Measurements from ENCODE around the gene VASP. TPM values are rescaled to one million over a fixed set of nuclear protein-coding genes. Genes with fewer than 3 reads are reported as not detected.

VASP gene
- total and polyA plus RNA-seq, 2 of the 4 experiments (the other 2 are of a cell fraction), result 61.1 to 88.8 TPM

DNA sequence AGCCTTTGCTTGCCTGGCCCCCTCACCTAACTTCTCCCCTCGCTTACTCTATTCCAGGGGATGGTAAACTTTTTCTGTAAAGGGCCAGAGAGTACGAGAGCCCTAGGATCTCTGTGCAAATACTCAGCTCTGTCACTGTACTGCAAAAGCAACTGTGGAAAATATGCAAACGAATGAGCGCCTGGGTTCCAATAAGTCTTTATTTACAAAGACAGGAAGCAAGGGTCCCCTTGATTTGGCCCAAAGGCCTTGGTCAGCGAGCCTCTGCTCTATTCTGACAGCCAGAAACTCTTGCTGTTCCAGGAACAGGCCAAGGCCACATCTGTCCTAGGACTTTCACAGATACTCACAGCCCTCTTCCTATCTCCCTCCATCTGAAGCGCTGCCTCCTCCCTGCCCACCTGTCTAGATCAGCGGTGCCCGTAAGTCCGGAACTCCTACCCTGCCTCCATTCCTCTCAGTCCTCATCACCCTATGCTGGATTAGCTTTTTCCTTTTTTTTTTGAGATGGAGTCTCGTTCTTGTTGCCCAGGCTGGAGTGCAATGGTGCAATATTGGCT, 40.0 kb downstream of the VASP start:
- Histone ChIP-seq H4K5ac (ENCODE audit: low read depth, low read length) (no peak overlapping the region), H3K4me1 (ENCODE audit: control insufficient read depth, insufficient read depth, low read length) (0 out of 2 replicates have a peak, but pooled peaks cover 2% of the 10 kb centered on the region), H3K36me3 (ENCODE audit: control insufficient read depth, insufficient read depth, low read length) (no peaks in the 10 kb centered on the region), H3K4ac (ENCODE audit: low read depth, low read length) (no peak overlapping the region), H4K8ac (ENCODE audit: low read depth in 2 of 2, low read length in 2 of 2) (no peak overlapping the region), H4K91ac (ENCODE audit: insufficient read depth, low read depth, low read length) (no peak overlapping the region), H3K27me3 (ENCODE audit: control insufficient read depth, insufficient read depth, low read length) (no peaks in the 10 kb centered on the region), H3K18ac (ENCODE audit: low read depth, low read length) (no peak overlapping the region), H2AK9ac (replicated peaks; ENCODE audit: low read depth, low read length, poor library complexity) (no peak overlapping the region), H3K14ac (replicated peaks; ENCODE audit: low read depth, low read length) (no peak overlapping the region), H3K27ac (ENCODE audit: insufficient read depth, low read length) (no peak overlapping the region), H2BK120ac (ENCODE audit: low read depth, low read length) (no peak overlapping the region), H2BK5ac (ENCODE audit: low read depth, low read length, poor library complexity, severe bottlenecking) (no peak overlapping the region), H2BK15ac (ENCODE audit: low read depth, low read length) (no peak overlapping the region), H2AFZ (replicated peaks; ENCODE audit: low read length, poor library complexity) (no peak overlapping the region), H3K9me1 (ENCODE audit: insufficient read depth, low read length) (no peaks in the 10 kb centered on the region), H2BK20ac (ENCODE audit: low read depth, low read length) (no peak overlapping the region), H3K4me3 (ENCODE audit: insufficient read depth, low read depth, low read length) (no peak overlapping the region), H3K56ac (ENCODE audit: extremely low read depth, insufficient read depth, low read length) (no peak overlapping the region), H4K20me1 (ENCODE audit: insufficient read depth, low read length) (no peaks in the 10 kb centered on the region), H3K23ac (ENCODE audit: low read depth, low read length) (no peak overlapping the region), H3K9ac (ENCODE audit: low read depth, low read length) (no peak overlapping the region), H2AK5ac (ENCODE audit: low read depth, low read length) (no peak overlapping the region; the same call in 1 of the 2 replicates), H3K79me1 (ENCODE audit: low read depth in 1 of 2, low read length in 2 of 2) (no peaks in the 10 kb centered on the region; a peak in 2 of 4 replicates), H3K9me3 (ENCODE audit: control insufficient read depth, insufficient read depth, low read length) (no peaks in the 10 kb centered on the region), H3K4me2 (ENCODE audit: low read depth, low read length) (no peak overlapping the region)
- CTCF ChIA-PET, result no interaction called here
- no peak for ATAC-seq (ENCODE audit: low read depth)
- POLR2A ChIA-PET (ENCODE audit: unreplicated experiment), result no interaction called here
- no CpG with 5 or more reads among the region's 10 CpGs for WGBS, 2 experiments (ENCODE audit: extremely low coverage in 2 of 2, insufficient read length in 1 of 2)
- intact Hi-C loops (cut with micrococcal nuclease) (no loop called here), in situ Hi-C loops (cut with MboI; ENCODE audit: low sequenced_read_pairs) (no loop called here), dilution Hi-C loops (cut with HindIII; ENCODE audit: low sequenced_read_pairs, unreplicated experiment) (no loop called here)
- BruUV-seq (replicated peaks), result no TSS peak
- TF ChIP-seq CEBPB (IDR thresholded peaks at IDR 0.05; ENCODE audit: low read depth, low read length) (no peak), RCOR1 (IDR thresholded peaks at IDR 0.05; ENCODE audit: insufficient replicate concordance, low read length) (no peak), USF2 (IDR thresholded peaks at IDR 0.05; ENCODE audit: low read depth, low read length) (no peak), SMC3 (IDR thresholded peaks at IDR 0.05; ENCODE audit: low read depth, low read length) (no peak), MXI1 (IDR thresholded peaks at IDR 0.05; ENCODE audit: borderline replicate concordance, low read depth, low read length) (no peak), MAZ (IDR thresholded peaks at IDR 0.05; ENCODE audit: borderline replicate concordance, low read depth, low read length) (no peak)
- TF ChIP-seq, protein P1, sequence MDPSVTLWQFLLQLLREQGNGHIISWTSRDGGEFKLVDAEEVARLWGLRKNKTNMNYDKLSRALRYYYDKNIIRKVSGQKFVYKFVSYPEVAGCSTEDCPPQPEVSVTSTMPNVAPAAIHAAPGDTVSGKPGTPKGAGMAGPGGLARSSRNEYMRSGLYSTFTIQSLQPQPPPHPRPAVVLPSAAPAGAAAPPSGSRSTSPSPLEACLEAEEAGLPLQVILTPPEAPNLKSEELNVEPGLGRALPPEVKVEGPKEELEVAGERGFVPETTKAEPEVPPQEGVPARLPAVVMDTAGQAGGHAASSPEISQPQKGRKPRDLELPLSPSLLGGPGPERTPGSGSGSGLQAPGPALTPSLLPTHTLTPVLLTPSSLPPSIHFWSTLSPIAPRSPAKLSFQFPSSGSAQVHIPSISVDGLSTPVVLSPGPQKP (IDR thresholded peaks at IDR 0.05; ENCODE audit: borderline replicate concordance, low read depth, low read length), result no peak
- DNase-seq, result no peak

Data from IMR-90 (cell line).